ENCODE data around the gene ZP4.

GRCh38 chr1:237891266-237891665, 544 bp upstream of the ZP4 start:
- no peak for TF ChIP-seq POLR2A (IDR thresholded peaks at IDR 0.05)
- no peak for TF ChIP-seq CTCF (IDR thresholded peaks at IDR 0.05)
